LNCAP (cell line): Measurements from ENCODE around the gene TLE4.

Experiments used
- CTCF ChIP-seq: fragments of 450-650 bp; IDR thresholded peaks from 2 replicates; pipeline ENCODE4 v1.5.1; 2017; ENCODE audit warnings: mild to moderate bottlenecking

TLE4 gene

GRCh38 chr9:79660615-79661014 lies 88.8 kb downstream of the TLE4 start:
- no peak for TF ChIP-seq CTCF

GRCh38 chr9:79661279-79661678 lies 89.5 kb downstream of the TLE4 start:
- TF ChIP-seq CTCF = no peak

GRCh38 chr9:79661886-79662536 lies 90.2 kb downstream of the TLE4 start:
- TF ChIP-seq CTCF = no peak

GRCh38 chr9:79662537-79662956 lies 90.8 kb downstream of the TLE4 start:
- no peak for TF ChIP-seq CTCF

- TF ChIP-seq CTCF = no peak
These were observed 91.5 kb downstream of the TLE4 start for GRCh38 chr9:79663300-79663699.

- TF ChIP-seq CTCF = no peak
These were observed 92.1 kb downstream of the TLE4 start for GRCh38 chr9:79663878-79664277.

GRCh38 chr9:79664375-79664831 lies 92.6 kb downstream of the TLE4 start:
- no peak for TF ChIP-seq CTCF

GRCh38 chr9:79665369-79665768 lies 93.6 kb downstream of the TLE4 start:
- no peak for TF ChIP-seq CTCF
